Measurements from ENCODE around the gene TNS3.

Gene TNS3

GRCh38 chr7:47303695-47304453 lies 278.0 kb downstream of the TNS3 start:
- no peak for DNase-seq (ENCODE audit: low read depth)

- DNase-seq (ENCODE audit: low read depth), result no peak
Measured at GRCh38 chr7:47303014-47303694, 278.8 kb downstream of the TNS3 start.

- no peak for DNase-seq (ENCODE audit: low read depth)
Measured at GRCh38 chr7:47302560-47302959, 279.4 kb downstream of the TNS3 start.

GRCh38 chr7:47301657-47302295 lies 280.1 kb downstream of the TNS3 start:
- no peak for DNase-seq (ENCODE audit: low read depth)

- peak; percentile 6 for DNase-seq (ENCODE audit: low read depth)
Measured at GRCh38 chr7:47301105-47301477, 280.8 kb downstream of the TNS3 start.

GRCh38 chr7:47300472-47301104 lies 281.3 kb downstream of the TNS3 start:
- no peak for DNase-seq (ENCODE audit: low read depth)

- no peak for DNase-seq (ENCODE audit: low read depth)
Measured at GRCh38 chr7:47299496-47299895, 282.4 kb downstream of the TNS3 start.

GRCh38 chr7:47298636-47299035 lies 283.3 kb downstream of the TNS3 start:
- DNase-seq (ENCODE audit: low read depth), result no peak

GRCh38 chr7:47297120-47297519 lies 284.8 kb downstream of the TNS3 start:
- no peak for DNase-seq (ENCODE audit: low read depth)

- DNase-seq (ENCODE audit: low read depth), result no peak
Measured at GRCh38 chr7:47295606-47296005, 286.3 kb downstream of the TNS3 start.

GRCh38 chr7:47294556-47295222 lies 287.2 kb downstream of the TNS3 start:
- no peak for DNase-seq (ENCODE audit: low read depth)

GRCh38 chr7:47293884-47294555 lies 287.9 kb downstream of the TNS3 start:
- DNase-seq (ENCODE audit: low read depth), result no peak

- no peak for DNase-seq (ENCODE audit: low read depth)
Measured at GRCh38 chr7:47292832-47293309, 289.0 kb downstream of the TNS3 start.

- peak; percentile 98 for DNase-seq (ENCODE audit: low read depth)
Measured at GRCh38 chr7:47291461-47292081, 290.3 kb downstream of the TNS3 start.

GRCh38 chr7:47290867-47291266 lies 291.0 kb downstream of the TNS3 start:
- DNase-seq (ENCODE audit: low read depth), result peak; percentile 8

- DNase-seq (ENCODE audit: low read depth), result peak; percentile 6
Measured at GRCh38 chr7:47290466-47290865, 291.4 kb downstream of the TNS3 start.

- DNase-seq (ENCODE audit: low read depth), result no peak
Measured at GRCh38 chr7:47288060-47288459, 293.9 kb downstream of the TNS3 start.

GRCh38 chr7:47285860-47286491 lies 295.9 kb downstream of the TNS3 start:
- DNase-seq (ENCODE audit: low read depth), result no peak

GRCh38 chr7:47284691-47285635 lies 296.9 kb downstream of the TNS3 start:
- DNase-seq (ENCODE audit: low read depth), result no peak
